NOMO-1 treated with DMSO at 0.1 percent for 48 hours (cell line): ENCODE measurements around the gene DSCAML1.

Source experiments
- DNase-seq: peaks from one replicate; lab custom pipeline; 2025; ENCODE audit not compliant: unreplicated experiment; lab: John Stamatoyannopoulos, UW

Gene DSCAML1

DNA sequence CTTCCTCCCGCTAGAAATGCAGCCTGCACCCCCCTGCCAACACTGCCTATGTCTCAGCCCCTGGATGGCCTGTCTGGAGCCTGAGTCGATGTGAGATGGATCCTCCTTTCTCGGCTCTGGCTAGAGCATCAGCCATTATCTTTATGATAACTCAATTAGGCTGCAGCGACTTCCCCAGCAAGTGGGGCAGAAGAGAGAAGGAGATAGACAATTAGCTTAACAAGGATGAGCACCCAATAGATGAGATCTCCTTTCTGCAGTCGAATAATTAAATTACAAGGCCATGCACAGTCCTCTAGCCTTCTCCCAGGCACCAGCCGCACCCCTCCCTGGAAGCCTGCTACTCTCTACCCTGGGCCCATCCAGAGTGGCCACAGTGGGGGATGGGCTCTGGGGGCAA lies 290.0 kb downstream of the DSCAML1 start:
- DNase-seq = no peak

DNA sequence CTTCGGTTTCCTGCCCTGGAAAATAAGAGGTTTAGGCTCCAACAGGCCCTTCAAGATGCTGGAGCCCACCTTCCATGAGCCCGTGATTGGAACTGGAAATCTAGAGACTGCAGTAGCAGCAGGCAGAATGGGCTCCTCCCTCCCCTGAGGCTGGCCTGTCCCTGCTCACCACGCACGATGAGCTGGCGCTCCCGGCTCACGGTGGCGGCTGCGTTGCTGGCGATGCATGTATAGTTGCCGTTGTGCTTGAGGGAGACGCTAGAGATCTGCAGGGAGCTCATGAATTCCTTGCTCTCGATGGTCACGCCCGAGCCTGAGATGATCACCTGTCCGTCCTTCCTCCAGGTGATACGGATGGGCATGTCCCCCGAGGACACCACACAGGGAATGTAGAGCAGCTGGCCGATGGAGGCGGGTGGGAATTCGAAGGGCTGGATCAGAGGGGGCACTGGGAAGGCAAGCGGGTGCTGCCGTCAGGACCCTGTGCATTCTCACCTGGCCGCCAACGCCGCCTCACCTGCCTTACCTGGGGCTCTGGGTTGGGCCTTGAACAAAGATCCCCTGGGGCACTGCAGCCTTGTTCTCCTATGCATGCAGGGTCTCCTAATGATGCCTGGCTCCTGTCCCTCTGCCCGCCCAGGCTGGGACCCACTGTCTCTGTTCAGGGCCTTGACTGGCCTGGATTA lies 291.6 kb downstream of the DSCAML1 start:
- no peak for DNase-seq

DNA sequence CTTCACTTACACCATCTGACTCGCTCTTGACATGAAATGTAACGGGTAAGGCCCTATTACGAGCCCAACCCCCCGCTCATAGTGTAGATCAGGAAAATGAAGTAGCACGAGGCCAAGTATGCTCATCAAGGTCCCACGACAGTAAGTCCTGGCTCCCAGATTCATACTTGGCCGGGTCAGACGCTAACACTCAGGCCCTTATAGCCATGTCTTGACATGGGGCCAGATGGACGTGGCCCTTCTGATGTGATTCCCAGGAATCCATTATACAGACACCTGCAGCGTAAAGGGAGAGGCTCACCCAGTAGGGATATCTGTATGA lies 294.3 kb downstream of the DSCAML1 start:
- no peak for DNase-seq

DNA sequence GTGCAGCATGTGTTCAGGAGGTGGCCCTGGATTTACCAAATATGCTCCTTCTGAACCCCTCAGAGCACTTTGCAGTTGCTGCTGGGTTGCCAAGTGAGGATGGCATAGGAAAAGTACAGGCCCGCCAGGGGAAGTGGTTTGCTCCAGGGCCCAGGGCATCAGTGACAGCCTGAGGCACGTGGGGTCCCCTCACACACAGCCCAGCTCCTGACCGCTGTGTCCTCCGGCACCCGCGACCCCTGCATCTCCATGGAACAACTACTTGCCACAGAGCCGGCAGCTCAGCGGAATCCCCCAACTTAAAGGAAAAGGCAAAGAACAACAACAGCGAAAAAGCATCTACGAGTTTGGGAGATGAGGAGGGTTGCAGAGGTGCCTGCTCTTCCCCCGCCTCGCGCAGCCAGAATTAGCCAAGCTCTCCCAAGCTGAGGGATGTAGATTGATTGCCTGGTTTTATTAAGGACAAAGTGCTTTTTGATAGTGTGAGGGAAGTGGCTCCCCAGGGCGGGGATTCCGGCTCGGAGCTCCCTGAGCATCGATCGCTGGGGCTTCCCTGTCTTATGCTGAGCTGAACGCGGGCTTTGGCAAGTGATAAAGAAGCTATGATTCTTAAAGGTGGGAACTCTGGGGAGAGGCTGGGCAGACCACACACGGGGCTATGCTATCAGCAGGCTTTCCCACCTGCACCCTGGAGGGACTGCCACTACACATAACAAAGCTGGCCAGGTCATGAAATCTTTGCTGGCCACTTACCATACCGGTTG lies 294.8 kb downstream of the DSCAML1 start:
- no peak for DNase-seq

DNA sequence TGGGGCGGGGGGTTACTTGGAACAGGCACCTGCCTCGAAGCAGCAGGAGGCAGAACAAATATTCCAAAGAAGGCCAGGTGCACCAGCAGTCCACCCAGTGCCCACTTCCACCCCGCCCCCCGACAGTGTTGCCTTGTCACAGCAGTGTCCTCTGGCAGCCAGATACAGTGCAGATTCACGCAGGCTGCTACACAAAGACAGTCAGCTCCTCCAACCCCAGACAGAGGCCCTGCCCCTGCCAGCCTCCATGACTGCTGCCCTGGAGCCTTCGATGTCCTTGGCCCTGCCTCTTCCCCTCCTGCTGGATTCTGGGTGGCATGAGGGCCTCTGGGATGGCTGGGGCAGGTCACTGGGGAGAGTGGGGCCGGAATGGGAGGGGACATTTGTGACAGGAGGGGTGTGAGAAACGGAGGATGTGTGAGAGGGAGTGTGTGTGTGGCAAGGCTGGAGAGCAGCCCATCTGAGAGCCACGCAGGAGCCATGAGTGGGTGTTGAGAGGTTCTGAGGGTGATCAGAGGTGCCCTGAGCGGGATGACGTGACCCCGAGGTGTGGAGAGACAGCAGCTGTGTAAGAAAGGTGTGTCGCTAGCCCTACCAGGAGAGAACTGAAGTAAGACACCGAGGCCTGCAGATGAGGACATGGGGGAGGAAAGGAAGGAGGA lies 295.6 kb downstream of the DSCAML1 start:
- DNase-seq = no peak

DNA sequence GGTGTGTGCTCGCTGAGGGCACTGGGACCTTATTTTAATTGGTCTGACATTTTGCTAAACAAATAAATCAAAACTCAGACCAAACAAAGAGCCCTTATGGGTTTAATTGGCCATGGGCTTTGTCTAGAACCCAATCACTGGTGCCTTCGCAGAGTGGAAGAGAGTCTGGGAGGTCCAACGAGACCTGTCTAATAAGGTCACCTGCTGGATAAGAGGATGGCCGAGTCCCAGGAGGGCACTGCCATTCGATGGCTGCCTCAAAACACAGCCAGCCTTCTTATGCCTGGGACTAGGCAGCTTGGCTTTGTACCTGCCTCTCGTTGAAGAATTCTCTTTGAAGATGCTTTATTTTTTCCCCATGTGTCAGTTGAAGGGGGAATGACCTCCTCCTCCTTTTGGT lies 298.2 kb downstream of the DSCAML1 start:
- no peak for DNase-seq

DNA sequence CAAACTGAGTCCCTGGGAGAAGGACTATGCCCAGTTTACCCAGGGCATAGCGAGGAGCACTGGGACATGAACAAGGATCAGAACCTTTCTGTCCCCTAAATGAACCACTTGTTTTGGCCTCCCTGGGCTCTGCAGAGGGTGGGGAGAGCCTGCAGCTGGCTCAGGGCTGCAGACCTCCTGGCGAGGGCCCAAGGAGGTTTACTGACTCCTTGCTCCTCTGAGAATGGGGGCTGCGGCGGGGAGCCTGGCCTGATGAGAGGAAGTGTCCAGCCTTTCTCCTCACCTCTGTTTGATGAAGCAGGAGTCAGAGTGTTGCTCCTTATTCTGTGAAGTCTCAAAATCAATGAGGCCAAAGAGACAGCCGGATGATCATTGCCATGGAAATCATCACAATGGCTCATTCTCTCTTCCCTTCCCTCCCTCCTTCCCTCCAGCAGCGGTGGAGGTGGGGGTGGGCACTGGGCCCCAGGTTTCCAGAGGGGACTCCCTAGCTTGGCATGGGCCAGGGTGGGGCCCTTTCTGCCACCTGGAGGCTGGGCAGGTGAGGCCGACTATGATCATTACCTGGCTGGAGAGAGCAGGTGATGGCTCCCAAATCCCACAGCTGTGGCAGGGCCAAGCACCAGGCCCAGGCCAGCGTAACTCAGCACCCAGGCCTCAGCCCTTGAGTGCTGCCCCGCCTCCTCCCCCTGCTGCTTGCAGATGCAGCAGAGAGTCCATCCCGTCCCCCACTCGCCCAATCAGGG lies 299.6 kb downstream of the DSCAML1 start:
- no peak for DNase-seq

DNA sequence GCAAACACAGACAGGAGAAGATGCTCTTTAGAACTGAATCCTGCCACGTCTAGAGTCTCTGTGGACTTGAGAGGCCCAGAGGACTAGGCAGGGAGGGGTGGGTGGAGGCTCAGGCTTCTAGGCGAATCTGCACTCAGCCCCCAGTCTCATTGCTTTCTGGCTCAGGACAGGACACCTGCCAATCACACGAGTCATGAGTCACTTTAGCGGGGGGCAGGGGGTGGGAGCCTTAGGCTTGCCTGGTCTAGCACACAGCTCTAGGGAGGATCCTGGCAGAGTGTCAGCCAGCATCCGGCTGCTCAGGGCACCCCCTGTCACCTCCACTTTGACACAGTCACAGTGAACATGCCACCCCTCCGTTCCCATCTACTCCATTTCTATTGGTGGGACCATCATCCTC lies 301.7 kb downstream of the DSCAML1 start:
- no peak for DNase-seq

DNA sequence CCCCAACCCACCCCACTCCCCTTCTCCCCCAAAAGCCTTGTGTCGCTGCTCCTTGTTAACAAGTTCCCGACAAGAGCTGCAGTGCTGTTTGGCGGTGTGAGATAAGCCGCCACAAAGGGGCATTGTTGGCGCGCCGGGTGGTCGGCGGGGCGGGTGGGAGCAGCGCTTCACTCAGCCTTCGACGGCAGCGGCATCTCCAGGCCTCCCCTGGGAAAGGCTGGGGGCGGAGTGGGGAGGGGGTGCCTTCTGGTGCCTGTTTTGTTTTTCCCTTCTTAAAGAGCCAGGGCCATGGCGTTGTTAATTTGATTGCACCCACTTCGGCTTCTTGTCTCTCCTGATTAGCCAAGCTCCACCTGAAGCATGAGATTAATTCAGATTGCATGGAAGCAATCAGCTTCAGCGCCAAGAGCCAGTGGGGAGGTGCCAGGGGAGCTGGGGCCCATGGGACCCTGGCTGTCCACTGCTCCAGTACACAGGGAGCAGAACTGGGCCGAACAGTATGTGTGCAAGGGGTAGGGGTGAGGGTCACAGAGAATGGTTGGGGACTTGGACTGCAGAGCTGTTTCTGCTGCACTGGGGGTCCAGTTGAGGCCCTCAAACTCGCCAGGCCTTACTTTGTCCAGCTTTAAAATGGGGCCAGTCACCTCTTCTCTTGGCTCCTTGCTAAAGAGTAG lies 304.3 kb downstream of the DSCAML1 start:
- DNase-seq = no peak

DNA sequence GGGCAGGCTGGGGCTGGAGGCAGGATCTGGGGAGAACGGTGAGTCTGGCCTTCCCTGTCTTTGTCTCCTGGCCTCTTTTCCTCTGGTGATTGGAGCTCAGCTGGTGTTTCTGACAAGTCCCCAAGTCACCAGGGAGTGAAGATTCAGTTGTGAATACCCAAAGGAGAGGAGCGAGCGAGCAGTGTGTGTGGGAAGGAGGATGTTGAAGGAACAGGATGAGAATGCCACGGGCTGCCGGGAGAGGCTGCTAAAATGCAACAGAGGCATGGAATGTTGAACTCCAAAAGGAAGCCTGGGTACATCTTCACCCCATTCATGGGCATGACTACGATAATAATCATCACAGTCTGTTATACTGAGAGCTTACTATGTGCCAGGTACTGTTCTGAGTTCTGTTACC lies 306.1 kb downstream of the DSCAML1 start:
- DNase-seq = no peak

DNA sequence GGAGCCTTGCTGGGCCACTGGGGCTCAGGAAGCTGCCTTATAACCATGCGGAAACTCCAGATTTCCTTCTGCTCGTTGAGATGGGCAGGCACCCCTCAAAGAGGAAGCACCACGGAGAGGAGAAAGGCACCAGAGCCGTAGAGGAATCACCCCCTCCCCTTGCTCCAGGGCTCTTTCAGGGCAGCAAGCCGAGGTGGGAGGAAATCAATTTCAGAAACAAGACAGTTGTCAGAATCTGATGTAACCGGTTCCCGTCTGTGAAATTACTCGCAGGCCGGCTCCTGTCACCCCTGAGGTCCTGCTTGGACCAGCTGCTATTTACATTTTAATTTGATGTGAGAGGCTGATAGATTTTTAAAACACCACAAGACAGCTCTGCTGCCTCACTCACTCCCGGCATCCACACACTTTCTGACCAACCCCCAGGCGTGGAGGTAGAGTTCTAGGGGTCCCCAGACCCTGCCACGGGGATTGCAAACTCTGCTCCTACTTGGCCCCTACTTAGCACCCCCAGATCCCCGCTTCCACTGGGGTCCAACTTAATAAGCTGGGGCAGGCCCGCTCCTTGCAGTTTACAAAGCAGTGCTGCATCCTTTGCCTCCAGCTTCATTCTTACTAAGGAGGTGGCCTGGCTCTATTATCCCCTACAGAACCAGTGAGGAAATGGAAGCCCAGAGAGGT lies 306.9 kb downstream of the DSCAML1 start:
- peak; percentile 11 for DNase-seq

DNA sequence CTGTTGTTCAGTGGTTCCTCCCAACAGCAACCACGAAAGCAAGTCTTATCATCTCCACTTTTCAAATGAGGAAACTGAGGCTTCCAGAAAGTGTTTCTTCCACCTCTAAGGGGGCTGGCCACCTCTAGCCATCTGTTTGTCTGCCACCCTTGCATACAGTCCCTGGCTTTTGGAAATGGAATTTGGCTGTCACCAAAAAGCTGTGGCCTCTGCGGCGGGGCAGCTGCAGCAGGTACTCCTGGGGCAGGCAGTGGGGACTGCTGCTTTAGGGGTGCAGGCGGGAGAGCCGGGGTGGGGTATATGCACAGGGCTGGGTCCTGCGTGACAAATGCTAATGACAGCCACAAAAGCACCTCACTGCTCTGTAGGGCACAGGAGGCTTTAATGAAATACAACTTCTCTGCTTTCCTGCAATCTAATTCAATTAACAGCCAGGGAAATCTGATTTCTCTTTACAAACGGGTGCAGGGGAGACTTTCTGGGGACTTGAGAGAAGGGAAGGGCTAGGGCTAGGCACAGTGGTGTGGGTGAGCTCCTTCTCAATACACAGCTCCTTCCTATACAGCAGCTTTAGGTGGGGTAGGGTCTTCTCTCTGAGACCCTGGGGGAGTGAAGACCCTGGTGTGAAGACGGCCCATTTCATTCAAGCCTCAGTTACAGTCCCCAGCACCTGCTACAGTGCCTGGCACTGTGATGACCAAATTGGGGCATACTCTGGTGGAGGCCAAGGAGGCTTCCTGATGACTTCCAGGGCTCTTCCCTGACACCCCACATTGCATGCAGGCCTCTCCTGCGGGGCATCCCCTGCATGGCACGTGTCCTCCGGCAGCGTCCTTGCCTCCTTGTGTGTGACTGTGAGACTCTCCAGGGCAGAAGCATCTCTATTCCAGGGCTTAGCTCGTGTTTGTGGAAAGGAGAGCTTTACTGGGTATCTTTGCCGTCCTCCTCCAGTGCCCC lies 307.7 kb downstream of the DSCAML1 start:
- no peak for DNase-seq

DNA sequence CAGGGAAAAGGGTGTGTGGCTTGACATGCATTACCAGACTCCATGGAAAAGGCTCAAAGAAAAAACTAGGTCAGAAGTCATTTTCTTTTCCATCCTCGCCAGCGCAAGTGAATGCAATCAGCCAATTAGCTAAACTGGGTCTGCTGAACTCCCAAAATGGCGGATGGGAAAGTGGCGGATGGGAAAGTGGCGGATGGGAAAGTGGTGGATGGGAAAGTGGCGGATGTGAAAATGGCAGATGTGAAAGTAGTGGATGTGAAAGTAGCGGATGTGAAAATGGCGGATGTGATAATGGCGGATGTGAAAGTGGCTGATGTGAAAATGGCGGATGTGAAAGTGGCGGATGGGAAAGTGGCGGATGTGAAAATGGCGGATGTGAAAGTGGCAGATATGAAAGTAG lies 311.0 kb downstream of the DSCAML1 start:
- no peak for DNase-seq

DNA sequence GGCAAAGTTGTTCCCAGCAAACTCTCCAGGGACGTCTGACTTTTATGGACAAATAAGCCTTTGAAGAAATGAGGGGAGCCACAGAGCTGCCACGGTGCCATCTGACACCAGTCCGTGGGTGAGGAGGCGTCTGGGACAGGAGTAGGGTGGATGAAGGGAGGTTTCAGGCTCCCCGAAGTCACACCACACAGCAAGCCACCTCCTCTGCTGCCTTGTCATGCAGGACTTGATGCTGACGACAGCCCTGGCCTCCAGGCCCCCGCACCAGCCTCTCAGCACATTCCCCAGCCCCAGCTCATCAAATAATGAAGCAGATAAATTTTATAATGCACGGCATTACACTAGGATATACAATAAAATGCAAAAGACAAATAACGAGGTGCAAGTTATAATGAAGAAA lies 312.9 kb downstream of the DSCAML1 start:
- no peak for DNase-seq

DNA sequence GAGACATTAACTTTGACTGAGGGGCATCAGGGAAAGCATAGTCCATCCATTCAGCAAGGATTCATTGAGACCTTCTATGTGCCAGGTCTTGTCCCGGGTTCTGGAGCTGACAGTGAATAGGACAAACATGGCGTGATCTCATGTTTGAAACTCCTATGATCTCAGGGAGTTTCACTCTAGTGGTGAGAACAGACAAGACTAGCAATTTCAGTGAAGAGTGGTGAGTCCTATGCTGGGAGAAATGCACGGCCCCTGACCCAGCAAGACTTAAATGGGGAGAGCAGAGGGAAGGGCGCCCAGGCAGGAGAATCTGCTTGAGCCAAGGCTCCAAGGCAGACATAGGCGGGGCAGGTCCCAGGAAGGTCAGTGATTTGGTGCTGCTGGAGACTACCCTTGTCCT lies 313.6 kb downstream of the DSCAML1 start:
- DNase-seq = no peak

DNA sequence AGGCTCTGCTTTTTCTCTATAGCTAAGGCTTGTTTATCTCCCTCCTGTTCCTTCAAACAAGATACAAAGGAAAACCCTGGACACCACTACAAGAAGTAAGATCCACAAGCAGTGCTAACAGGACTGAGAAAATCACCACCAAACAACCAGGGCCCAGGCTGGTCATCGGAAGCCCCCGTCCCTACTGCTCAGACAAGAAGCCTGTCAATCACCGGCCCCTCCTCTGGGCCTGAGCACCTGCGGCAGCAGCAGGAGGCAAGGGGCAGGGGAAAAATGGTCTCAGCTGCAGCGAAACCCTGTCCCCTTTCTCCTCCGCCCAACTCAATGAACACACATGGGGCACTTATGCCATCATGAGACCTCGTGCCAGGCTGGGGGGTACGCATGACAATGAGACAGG lies 314.1 kb downstream of the DSCAML1 start:
- no peak for DNase-seq

DNA sequence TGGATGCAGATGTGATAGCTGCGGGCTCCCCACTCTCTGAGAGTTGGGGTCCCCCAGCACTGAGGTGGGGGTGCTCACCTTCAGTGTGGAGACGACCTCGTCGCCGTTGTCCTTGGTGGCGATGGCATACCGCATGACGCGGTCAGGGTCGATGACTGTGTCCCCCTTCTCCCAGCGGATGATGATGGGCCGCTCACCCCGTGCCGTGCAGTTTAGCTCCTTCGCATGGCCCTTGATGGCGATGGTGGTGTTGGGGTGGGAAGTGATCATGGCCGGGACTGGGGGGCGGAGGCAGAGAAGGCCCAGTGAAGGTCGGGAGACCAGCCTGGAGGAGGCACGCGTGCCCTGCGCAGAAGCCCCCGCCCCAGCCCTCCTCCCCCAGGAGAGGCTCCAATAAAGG lies 315.1 kb downstream of the DSCAML1 start:
- DNase-seq = no peak

DNA sequence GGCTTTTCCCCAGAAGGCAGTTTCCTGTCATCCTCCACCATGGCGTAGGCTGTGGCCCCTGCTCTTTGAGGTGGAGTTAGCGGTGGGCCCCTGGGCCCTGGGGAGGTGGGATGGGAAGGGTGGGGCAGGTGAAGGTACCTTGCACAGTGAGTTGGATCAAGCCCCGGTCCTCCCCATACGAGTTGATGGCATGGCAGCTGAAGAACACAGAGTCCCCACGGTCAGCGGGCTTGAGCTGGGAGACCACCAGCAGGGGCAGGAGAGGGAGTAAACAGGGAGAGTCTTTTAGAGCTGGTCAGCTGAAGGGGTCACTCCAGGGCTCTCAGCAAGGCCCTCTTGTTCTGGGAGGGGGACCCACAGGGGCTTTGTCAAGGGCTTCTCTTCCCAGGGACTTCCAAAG lies 316.0 kb downstream of the DSCAML1 start:
- no peak for DNase-seq

DNA sequence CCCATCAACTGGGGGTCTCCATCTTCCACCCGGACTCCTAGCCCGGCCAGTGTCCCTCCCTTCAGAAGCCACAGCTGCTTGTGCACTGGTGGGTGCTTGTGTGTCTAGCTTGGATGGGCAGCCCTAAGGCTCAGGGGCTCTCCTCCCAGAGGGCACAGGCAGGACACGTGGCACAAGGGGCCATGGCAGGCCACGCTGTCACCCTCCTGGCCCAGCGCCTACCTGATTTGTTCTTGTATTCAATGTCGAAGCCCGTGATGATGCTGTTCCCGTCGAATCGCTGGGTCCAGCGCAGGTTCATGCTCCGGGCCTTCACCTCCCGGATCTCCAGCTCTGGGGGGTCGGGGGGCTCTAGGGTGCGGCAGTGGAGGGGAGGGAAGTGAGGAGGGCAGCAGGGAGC lies 316.8 kb downstream of the DSCAML1 start:
- no peak for DNase-seq

DNA sequence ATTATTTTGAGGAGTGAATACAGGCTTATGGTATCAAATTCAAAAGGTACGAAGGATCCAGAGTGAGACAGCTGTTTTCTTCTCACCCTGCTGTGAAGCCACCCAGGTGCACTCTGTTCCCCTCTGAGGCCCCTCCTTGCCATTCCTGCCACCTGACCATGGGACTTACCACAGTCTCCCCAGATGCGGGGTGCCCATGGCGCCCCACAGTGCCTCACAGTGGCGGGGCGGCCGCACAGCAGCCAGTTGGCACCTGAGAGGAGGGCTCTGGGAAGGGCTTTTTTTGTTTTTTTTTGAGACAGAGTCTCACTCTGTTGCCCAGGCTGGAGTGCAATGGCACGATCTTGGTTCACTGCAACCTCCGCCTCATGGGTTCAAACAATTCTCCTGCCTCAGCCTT lies 317.6 kb downstream of the DSCAML1 start:
- DNase-seq = no peak
